Left ventricle myocardium inferior (tissue), 1 donor: ENCODE data around the gene SH3BP2. TPM values are rescaled to one million over a fixed set of nuclear protein-coding genes. Genes with fewer than 3 reads are reported as not detected.

Experiments used
- DNase-seq: peaks from one replicate; pipeline ENCODE4 v3.0.0-alpha.2; 2020
- H3K27ac ChIP-seq: fragments of 200-600 bp; replicated peaks from 2 replicates; pipeline ENCODE4 v1.8.0; 2021
- H3K27me3 ChIP-seq: fragments of 200-600 bp; 2 replicates; pipeline ENCODE4 v1.8.0; 2021; ENCODE audit warnings: low read depth
- H3K36me3 ChIP-seq: fragments of 200-600 bp; 2 replicates; pipeline ENCODE4 v1.8.0; 2021
- H3K4me1 ChIP-seq: fragments of 200-600 bp; 2 replicates; pipeline ENCODE4 v1.8.0; 2021
- H3K4me3 ChIP-seq: fragments of 200-600 bp; 2 replicates; pipeline ENCODE4 v1.8.0; 2021; ENCODE audit warnings: mild to moderate bottlenecking, moderate library complexity
- H3K9me3 ChIP-seq: fragments of 200-600 bp; replicated peaks from 2 replicates; pipeline ENCODE4 v1.8.0; 2021
- intact Hi-C: fragments of 100-400 bp; cut with micrococcal nuclease; formaldehyde crosslinking; loops from one replicate; pipeline ENCODE4 v1.11.0; 2022
- total RNA-seq: library from RNA; stranded (reverse); fragmentation: NEBNext Ultra II Directional; extraction: Animal tissue kit (Norgen Biotek cat#: 25700); gene quantifications from one replicate; pipeline ENCODE4 v1.2.1, GENCODE V29; 2021
- TF ChIP-seq, protein P1 (sequence below): fragments of 200-600 bp; IDR thresholded peaks from 2 replicates; pipeline ENCODE4 v1.8.0; 2021; ENCODE audit warnings: antibody characterized with exemption, mild to moderate bottlenecking, borderline replicate concordance
- donor health status: DM: no; HTN: yes; CAD: no; lungs with severe emphysema.

The SH3BP2 gene
- total RNA-seq, 1 donor from 2014 or later = 24.7 TPM

DNA sequence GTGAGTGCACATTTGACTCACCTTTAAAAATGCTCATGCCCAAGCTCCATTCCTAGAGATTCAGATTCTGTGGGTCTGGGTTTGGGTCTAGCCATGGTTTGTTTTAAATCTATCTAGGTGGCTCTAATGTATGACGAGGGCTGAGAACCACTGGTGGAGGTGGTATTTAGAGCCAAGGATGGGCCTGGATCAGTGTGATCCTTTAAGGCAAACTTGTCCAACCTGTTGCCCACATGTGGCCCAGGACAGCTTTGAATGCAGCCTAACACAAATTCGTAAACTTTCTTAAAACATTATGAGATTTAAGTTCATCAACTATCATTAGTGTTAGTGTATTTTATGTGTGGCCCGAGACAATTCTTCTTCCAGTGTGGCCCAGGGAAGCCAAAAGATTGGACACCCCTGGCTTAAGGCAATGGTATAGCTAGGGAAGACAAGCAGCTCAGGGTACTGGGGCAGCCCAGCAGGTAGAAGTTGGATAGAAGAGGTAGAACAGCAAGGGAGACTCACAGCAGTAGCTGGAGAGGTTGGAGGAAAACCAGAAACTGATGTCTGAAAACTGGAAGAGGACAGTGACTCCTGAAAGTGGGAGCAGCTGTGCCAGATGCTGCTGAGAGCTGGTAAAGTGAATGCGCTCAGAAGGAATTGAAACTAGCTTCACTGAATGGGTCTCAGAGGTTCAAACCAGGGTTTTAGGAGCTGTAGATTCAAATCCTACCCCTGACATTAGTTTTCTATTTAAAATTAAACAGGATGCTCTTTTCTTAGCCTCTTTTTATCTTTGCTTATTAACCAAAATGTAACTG lies 68.9 kb downstream of the SH3BP2 start:
- TF ChIP-seq, protein P1, sequence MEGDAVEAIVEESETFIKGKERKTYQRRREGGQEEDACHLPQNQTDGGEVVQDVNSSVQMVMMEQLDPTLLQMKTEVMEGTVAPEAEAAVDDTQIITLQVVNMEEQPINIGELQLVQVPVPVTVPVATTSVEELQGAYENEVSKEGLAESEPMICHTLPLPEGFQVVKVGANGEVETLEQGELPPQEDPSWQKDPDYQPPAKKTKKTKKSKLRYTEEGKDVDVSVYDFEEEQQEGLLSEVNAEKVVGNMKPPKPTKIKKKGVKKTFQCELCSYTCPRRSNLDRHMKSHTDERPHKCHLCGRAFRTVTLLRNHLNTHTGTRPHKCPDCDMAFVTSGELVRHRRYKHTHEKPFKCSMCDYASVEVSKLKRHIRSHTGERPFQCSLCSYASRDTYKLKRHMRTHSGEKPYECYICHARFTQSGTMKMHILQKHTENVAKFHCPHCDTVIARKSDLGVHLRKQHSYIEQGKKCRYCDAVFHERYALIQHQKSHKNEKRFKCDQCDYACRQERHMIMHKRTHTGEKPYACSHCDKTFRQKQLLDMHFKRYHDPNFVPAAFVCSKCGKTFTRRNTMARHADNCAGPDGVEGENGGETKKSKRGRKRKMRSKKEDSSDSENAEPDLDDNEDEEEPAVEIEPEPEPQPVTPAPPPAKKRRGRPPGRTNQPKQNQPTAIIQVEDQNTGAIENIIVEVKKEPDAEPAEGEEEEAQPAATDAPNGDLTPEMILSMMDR = no peak
- no peak for DNase-seq
- Histone ChIP-seq H3K36me3 (no peaks in the 10 kb centered on the region), H3K9me3 (no peaks in the 10 kb centered on the region), H3K4me1 (peaks cover 100% of the 10 kb centered on the region), H3K4me3 (peak overlapping the region; percentile 35), H3K27me3 (no peaks in the 10 kb centered on the region), H3K27ac (peak overlapping the region; percentile 76)
- intact Hi-C loops = no loop called here

DNA sequence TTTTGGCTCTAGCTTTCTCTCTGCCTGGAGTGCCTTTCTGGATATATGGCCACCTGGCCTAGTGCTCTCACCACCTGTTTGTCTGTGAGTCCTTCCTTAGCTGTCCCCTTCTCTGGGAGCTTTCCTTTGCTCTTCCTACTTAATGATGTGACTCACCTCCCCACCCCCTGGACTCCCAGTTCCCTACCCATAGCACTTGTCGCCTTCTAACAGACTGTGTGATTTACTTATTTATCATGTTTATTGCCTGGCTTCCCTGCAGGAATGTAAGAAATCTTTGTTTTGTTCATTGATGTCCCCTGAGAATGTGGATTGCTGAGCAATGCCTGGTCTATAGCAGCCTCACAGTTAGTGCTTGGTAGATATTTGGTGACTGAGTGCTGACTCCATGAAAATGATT lies 69.6 kb downstream of the SH3BP2 start:
- Histone ChIP-seq H3K4me1 (peaks cover 100% of the 10 kb centered on the region), H3K4me3 (peak overlapping the region; percentile 35), H3K27me3 (no peaks in the 10 kb centered on the region), H3K27ac (peak overlapping the region; percentile 76), H3K36me3 (no peaks in the 10 kb centered on the region), H3K9me3 (no peaks in the 10 kb centered on the region)
- DNase-seq = no peak
- TF ChIP-seq, protein P1 = no peak
- intact Hi-C loops = no loop called here

DNA sequence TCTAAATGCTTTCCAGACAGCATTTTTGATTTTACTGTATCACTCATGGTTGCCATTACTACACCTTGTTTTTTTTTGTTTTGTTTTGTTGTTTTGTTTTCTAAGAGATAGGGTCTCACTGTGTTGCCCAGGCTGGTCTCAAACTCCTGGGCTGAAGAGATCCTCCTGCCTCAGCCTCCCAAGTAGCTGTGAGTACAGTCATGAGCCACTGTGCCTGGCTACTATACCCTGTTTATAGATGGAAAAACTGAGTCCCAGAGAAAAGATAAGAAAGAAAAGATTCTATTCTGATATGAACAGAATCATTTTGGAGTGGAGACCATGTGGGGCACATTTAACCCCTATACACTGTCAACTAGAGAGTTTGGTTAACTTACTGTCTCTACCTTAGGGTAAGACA lies 70.8 kb downstream of the SH3BP2 start:
- Histone ChIP-seq H3K9me3 (no peaks in the 10 kb centered on the region), H3K27ac (peak overlapping the region; percentile 76), H3K36me3 (no peaks in the 10 kb centered on the region), H3K4me1 (peaks cover 100% of the 10 kb centered on the region), H3K4me3 (no peak overlapping the region), H3K27me3 (no peaks in the 10 kb centered on the region)
- intact Hi-C loops = no loop called here
- no peak for DNase-seq
- TF ChIP-seq, protein P1 = no peak

DNA sequence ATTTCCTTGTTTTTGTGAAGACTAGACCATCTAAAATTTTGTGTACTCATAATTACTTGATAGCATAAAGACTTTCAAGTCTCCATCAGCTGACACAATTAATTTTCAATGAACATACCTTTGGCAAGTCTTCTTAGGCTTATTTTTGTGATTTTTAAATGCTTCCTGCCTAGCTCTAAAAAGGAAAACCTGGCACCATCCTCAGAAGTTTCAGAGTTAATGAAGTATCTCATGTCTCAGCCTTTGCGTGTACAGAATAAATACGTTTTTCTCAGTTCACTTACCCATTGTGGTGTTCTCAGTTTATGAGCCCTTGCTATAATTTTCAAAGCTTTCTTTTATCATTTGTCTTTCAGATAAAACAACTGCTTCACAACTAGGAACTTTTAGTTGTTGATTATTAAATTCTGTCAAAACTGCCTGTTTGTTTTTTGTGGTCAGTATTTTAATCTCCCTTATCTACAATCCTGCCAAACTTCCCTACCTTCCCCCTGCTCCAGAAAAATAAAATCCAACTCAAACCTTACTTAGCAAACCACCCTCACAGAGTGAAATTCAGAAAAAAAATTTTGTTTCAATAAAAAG lies 72.4 kb downstream of the SH3BP2 start:
- Histone ChIP-seq H3K4me1 (peaks cover 100% of the 10 kb centered on the region), H3K27me3 (no peaks in the 10 kb centered on the region), H3K27ac (peak overlapping the region; percentile 76), H3K9me3 (no peaks in the 10 kb centered on the region), H3K36me3 (no peaks in the 10 kb centered on the region), H3K4me3 (no peak overlapping the region)
- DNase-seq = no peak
- TF ChIP-seq, protein P1 = no peak
- intact Hi-C loops = no loop called here

DNA sequence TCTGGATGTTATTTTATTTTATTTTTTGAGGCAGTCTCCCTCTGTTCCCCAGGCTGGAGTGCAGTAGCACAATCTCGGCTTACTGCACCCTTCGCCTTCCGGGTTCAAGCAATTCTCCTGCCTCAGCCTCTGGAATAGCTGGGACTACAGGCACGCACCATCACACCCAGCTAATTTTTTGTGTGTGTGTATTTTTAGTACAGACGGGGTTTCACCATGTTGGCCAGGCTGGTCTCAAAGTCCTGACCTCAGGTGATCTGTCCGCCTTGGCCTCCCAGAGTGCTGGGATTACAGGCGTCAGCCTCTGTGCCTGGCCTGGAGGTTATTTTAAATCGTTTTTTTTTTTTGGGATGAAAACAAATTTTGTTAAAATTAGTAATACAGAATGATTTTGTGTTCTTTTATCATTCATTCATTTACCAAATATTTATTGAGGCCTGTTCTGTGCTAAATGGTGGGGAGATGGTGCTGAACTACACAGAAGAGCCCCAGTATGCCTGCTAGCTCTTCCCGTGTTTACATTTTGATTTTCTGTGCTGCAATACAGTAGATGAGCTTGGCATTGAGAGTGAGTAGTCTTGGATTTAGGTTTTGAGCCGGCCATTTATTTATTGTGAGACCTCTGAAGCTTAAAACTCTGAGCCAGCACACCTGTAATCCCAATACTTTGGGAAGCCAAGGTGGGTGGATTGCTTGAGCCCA lies 73.4 kb downstream of the SH3BP2 start:
- Histone ChIP-seq H3K4me3 (no peak overlapping the region), H3K36me3 (no peaks in the 10 kb centered on the region), H3K4me1 (peaks cover 100% of the 10 kb centered on the region), H3K27ac (peak overlapping the region; percentile 76), H3K27me3 (no peaks in the 10 kb centered on the region), H3K9me3 (no peaks in the 10 kb centered on the region)
- DNase-seq = no peak
- TF ChIP-seq, protein P1 = no peak
- intact Hi-C loops = no loop called here
